A375 (cell line): ENCODE data around the gene SLC39A2. TPM values are rescaled to one million over a fixed set of nuclear protein-coding genes. Genes with fewer than 3 reads are reported as not detected.

Source experiments
- small RNA-seq: library from RNA; depleted of rRNA; stranded (forward); fragments of <200 nt; gene quantifications from one replicate; pipeline ENCODE3, GENCODE V24; 2014
- total RNA-seq: library from RNA; depleted of rRNA; stranded (reverse); fragments of >200 nt; shearing (Covaris generic); gene quantifications from 2 replicates; pipeline ENCODE4 v1.2.3, GENCODE V29; 2014; rRNA removed

Gene SLC39A2
- total RNA-seq = not detected in 2 replicates

GRCh38 chr14:20998674-20999366, at the start of gene SLC39A2:
TSS of gene SLC39A2 (plus strand) at chr14:20999293. CDS start at chr14:20999447, 154 bp downstream.

GRCh38 chr14:20954736-20955537, 44.2 kb upstream of the SLC39A2 start, which contains the start of gene RNASE2:
TSS of gene RNASE2 (plus strand) at chr14:20955487. CDS start at chr14:20955772, 285 bp downstream.

GRCh38 chr14:20989787-20990600, 9.1 kb upstream of the SLC39A2 start, which contains the start of gene METTL17:
TSS of gene METTL17 (plus strand) at chr14:20989980. CDS start at chr14:20990003, 23 bp downstream.

GRCh38 chr14:21024585-21025370, 25.7 kb downstream of the SLC39A2 start, which contains the start of gene NDRG2:
TSS of gene NDRG2 (minus strand) at chr14:21025061. CDS start at chr14:21023315, 1,746 bp downstream.

GRCh38 chr14:21029917-21030316, 30.8 kb downstream of the SLC39A2 start, which contains the start of gene TPPP2:
TSS of gene TPPP2 (plus strand) at chr14:21030217. CDS start at chr14:21030582, 365 bp downstream.

GRCh38 chr14:21034707-21035106, 35.6 kb downstream of the SLC39A2 start, which contains the start of gene RNASE13:
TSS of gene RNASE13 (minus strand) at chr14:21034807. CDS start at chr14:21034288, 519 bp downstream.

GRCh38 chr14:21041676-21042433, 42.8 kb downstream of the SLC39A2 start, which contains the start of gene RNASE7:
TSS of gene RNASE7 (plus strand) at chr14:21042362. CDS start at chr14:21042993, 631 bp downstream.

Small RNAs within 50 kb of the gene (small RNA-seq; reads per million reads assigned to genes)
- gene RN7SL189P = not detected

Other genes starting within 250 kb of the SLC39A2 start
- not detected in 2 replicates for gene EDDM3B, start 230.9 kb upstream of the SLC39A2 start, total RNA-seq
- gene RNASE6, start 218.0 kb upstream of the SLC39A2 start, total RNA-seq = not detected in 2 replicates
- gene RNASE1, start 196.4 kb upstream of the SLC39A2 start, total RNA-seq = not detected in 2 replicates
- gene RNASE3, start 107.9 kb upstream of the SLC39A2 start, total RNA-seq = not detected in 2 replicates
- gene RNASE2, start 43.8 kb upstream of the SLC39A2 start, total RNA-seq = not detected in 2 replicates
- gene METTL17, start 9.3 kb upstream of the SLC39A2 start, total RNA-seq = 77.0 and 88.5 TPM in 2 replicates
- gene NDRG2, start 25.8 kb downstream of the SLC39A2 start, total RNA-seq = 3.4 and 4.2 TPM in 2 replicates
- not detected in 2 replicates for gene TPPP2, start 30.9 kb downstream of the SLC39A2 start, total RNA-seq
- not detected in 2 replicates for gene RNASE13, start 35.5 kb downstream of the SLC39A2 start, total RNA-seq
- gene RNASE7, start 43.1 kb downstream of the SLC39A2 start, total RNA-seq = not detected in 2 replicates
- gene RNASE8, start 58.5 kb downstream of the SLC39A2 start, total RNA-seq = not detected in 2 replicates
- 25.5 and 27.5 TPM in 2 replicates for gene ARHGEF40, start 71.0 kb downstream of the SLC39A2 start, total RNA-seq
- gene ZNF219, start 99.4 kb downstream of the SLC39A2 start, total RNA-seq = 4.4 and 7.0 TPM in 2 replicates
- gene TMEM253, start 101.8 kb downstream of the SLC39A2 start, total RNA-seq = 0.53 TPM in 1 of 2 replicates, not detected in the other
- not detected in 2 replicates for gene OR5AU1, start 156.8 kb downstream of the SLC39A2 start, total RNA-seq